B cell (primary cell): Measurements from ENCODE around the gene CCL20.

ENCODE experiments used
- EZH2 ChIP-seq: IDR thresholded peaks from 2 replicates; pipeline ENCODE4 v1.6.1; 2012; ENCODE audit warnings: borderline replicate concordance, low read depth, mild to moderate bottlenecking, moderate library complexity, low read length; ENCODE audit not compliant: insufficient read depth, poor library complexity, severe bottlenecking
- TF ChIP-seq, protein P1 (sequence below): fragments of 200-600 bp; IDR thresholded peaks from one replicate; pipeline ENCODE4 v1.8.0; 2022; ENCODE audit warnings: antibody characterized with exemption, mild to moderate bottlenecking

DNA sequence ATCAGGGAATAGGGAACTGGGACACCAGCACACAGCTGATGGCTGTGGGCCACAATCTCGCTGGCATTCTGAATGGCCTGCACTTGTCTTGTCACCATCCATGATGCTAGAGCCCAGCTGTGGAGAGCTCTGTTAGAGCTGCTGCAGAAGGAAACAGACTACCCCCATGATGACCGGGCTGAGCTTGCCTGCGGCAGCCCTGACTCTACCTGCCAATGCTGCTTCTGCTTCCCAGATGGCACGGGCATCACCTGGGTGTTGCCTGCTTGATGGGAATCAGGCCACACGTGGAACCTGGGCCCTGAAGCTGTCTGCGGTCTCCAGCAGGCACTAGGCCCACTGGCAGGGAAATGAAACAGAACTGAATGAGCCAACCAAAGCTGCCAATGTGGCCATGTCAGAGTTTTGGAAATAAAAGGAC lies 46.6 kb downstream of the CCL20 start:
- TF ChIP-seq, protein P1, sequence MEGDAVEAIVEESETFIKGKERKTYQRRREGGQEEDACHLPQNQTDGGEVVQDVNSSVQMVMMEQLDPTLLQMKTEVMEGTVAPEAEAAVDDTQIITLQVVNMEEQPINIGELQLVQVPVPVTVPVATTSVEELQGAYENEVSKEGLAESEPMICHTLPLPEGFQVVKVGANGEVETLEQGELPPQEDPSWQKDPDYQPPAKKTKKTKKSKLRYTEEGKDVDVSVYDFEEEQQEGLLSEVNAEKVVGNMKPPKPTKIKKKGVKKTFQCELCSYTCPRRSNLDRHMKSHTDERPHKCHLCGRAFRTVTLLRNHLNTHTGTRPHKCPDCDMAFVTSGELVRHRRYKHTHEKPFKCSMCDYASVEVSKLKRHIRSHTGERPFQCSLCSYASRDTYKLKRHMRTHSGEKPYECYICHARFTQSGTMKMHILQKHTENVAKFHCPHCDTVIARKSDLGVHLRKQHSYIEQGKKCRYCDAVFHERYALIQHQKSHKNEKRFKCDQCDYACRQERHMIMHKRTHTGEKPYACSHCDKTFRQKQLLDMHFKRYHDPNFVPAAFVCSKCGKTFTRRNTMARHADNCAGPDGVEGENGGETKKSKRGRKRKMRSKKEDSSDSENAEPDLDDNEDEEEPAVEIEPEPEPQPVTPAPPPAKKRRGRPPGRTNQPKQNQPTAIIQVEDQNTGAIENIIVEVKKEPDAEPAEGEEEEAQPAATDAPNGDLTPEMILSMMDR = no peak
- TF ChIP-seq EZH2 = no peak
